Activated T-helper 1 cell treated with anti-CD3 and anti-CD28 coated beads, Interleukin-12 subunit alpha, Interleukin-12 subunit beta, Interleukin-2, Interleukin-4 antibody, amounts not matched to agents 30 ng/mL and 10 ng/mL and 1 ng/mL, durations not matched to agents 14 hours and 24 hours and 36 hours (primary cell): ENCODE data around the gene ZSCAN26. TPM values are rescaled to one million over a fixed set of nuclear protein-coding genes. Genes with fewer than 3 reads are reported as not detected.

Source experiments
- DNase-seq: peaks from one replicate; pipeline ENCODE4 v3.0.0; 2021; ENCODE audit warnings: low spot score
- H3K27ac Mint-ChIP-seq: one replicate; pipeline ENCODE4 v1.8.0; 2021; ENCODE audit warnings: mild to moderate bottlenecking, mixed read lengths
- H3K27me3 Mint-ChIP-seq: one replicate; pipeline ENCODE4 v1.8.0; 2022; ENCODE audit warnings: mild to moderate bottlenecking, moderate library complexity, mixed read lengths; ENCODE audit not compliant: insufficient read depth
- H3K36me3 Mint-ChIP-seq: one replicate; pipeline ENCODE4 v1.8.0; 2021; ENCODE audit warnings: low read depth, mixed read lengths
- H3K4me1 Mint-ChIP-seq: one replicate; pipeline ENCODE4 v1.8.0; 2021; ENCODE audit warnings: low read depth, mixed read lengths
- H3K4me3 Mint-ChIP-seq: one replicate; pipeline ENCODE4 v1.8.0; 2021; ENCODE audit warnings: mild to moderate bottlenecking, moderate library complexity, mixed read lengths
- H3K9me3 Mint-ChIP-seq: one replicate; pipeline ENCODE4 v1.8.0; 2021; ENCODE audit warnings: mixed read lengths
- intact Hi-C: fragments of 100-400 bp; cut with micrococcal nuclease; formaldehyde crosslinking; loops from one replicate; pipeline ENCODE4 v1.15.1; 2024
- total RNA-seq: library from RNA; stranded (reverse); gene quantifications from 2 replicates; pipeline ENCODE4 v1.2.3, GENCODE V29; 2022

The ZSCAN26 gene
- total RNA-seq, 1 donor from 2014 or later = 5.4 TPM

GRCh38 chr6:28240471-28240870 is 26.5 kb upstream of the ZSCAN26 start:
- H3K27ac Mint-ChIP-seq = no peak overlapping the region
- no peak overlapping the region for H3K4me3 Mint-ChIP-seq
- intact Hi-C loops = no loop called here
- peaks cover 4% of the 10 kb centered on the region for H3K27me3 Mint-ChIP-seq
- no peaks in the 10 kb centered on the region for H3K4me1 Mint-ChIP-seq
- no peak for DNase-seq
- peaks cover 20% of the 10 kb centered on the region for H3K36me3 Mint-ChIP-seq
- peaks cover 3% of the 10 kb centered on the region for H3K9me3 Mint-ChIP-seq

- DNase-seq = no peak
- intact Hi-C loops = no loop called here
- H3K4me1 Mint-ChIP-seq = no peaks in the 10 kb centered on the region
- H3K36me3 Mint-ChIP-seq = peaks cover 41% of the 10 kb centered on the region
- no peak overlapping the region for H3K4me3 Mint-ChIP-seq
- no peaks in the 10 kb centered on the region for H3K27me3 Mint-ChIP-seq
- no peak overlapping the region for H3K27ac Mint-ChIP-seq
- peaks cover 3% of the 10 kb centered on the region for H3K9me3 Mint-ChIP-seq
Measured at GRCh38 chr6:28243946-28244345, 23.0 kb upstream of the ZSCAN26 start.

- H3K27ac Mint-ChIP-seq = no peak overlapping the region
Measured at GRCh38 chr6:28245206-28245941, 21.6 kb upstream of the ZSCAN26 start.

GRCh38 chr6:28248916-28249315 is 18.0 kb upstream of the ZSCAN26 start:
- Mint-ChIP-seq H3K4me1 (peaks cover 26% of the 10 kb centered on the region), H3K4me3 (no peak overlapping the region), H3K27ac (no peak overlapping the region), H3K27me3 (no peaks in the 10 kb centered on the region), H3K36me3 (peaks cover 35% of the 10 kb centered on the region), H3K9me3 (no peaks in the 10 kb centered on the region)
- intact Hi-C loops = no loop called here
- no peak for DNase-seq

More at GRCh38 chr6:28245206-28245941, 21.6 kb upstream of the ZSCAN26 start:
- Mint-ChIP-seq H3K9me3 (no peaks in the 10 kb centered on the region), H3K4me3 (no peak overlapping the region), H3K36me3 (peaks cover 39% of the 10 kb centered on the region), H3K27me3 (no peaks in the 10 kb centered on the region), H3K4me1 (peaks cover 6% of the 10 kb centered on the region)
- no peak for DNase-seq
- intact Hi-C loops = no loop called here

- no peak for DNase-seq
- peaks cover 26% of the 10 kb centered on the region for H3K4me1 Mint-ChIP-seq
- H3K27me3 Mint-ChIP-seq = peaks cover under 1% of the 10 kb centered on the region
- H3K9me3 Mint-ChIP-seq = no peaks in the 10 kb centered on the region
- H3K4me3 Mint-ChIP-seq = peak overlapping the region; percentile 81
- H3K36me3 Mint-ChIP-seq = peaks cover 22% of the 10 kb centered on the region
- intact Hi-C loops = loop anchor here (5.0 kb wide), 1 partner anchor 33 kb away; no protein-coding TSS in a partner anchor
- H3K27ac Mint-ChIP-seq = no peak overlapping the region
Measured at GRCh38 chr6:28250747-28251146, 16.2 kb upstream of the ZSCAN26 start.

- Mint-ChIP-seq H3K27ac (peak overlapping the region; percentile 83), H3K36me3 (peaks cover 15% of the 10 kb centered on the region), H3K9me3 (no peaks in the 10 kb centered on the region), H3K27me3 (peaks cover 3% of the 10 kb centered on the region), H3K4me3 (peak overlapping the region; percentile 99), H3K4me1 (peaks cover 26% of the 10 kb centered on the region)
- peak; percentile 29 for DNase-seq
- intact Hi-C loops = loop anchor here (1.0 to 5.0 kb wide), 10 partner anchors 16 to 171 kb away; partner anchors contain the start of genes PGBD1, ZKSCAN3, ZKSCAN8 and ZNF165
Measured at GRCh38 chr6:28251661-28252008, 15.3 kb upstream of the ZSCAN26 start.

GRCh38 chr6:28252009-28252975 is 14.7 kb upstream of the ZSCAN26 start, which contains the start of gene ZKSCAN4:
Gene ZKSCAN4 (minus strand): TSS chr6:28252269. CDS start chr6:28251980, 289 bp downstream.
- peak within 1 kb of the TSS; percentile 99 for H3K4me3 Mint-ChIP-seq
- H3K27me3 Mint-ChIP-seq = peaks cover 3% of the 10 kb centered on the region
- intact Hi-C loops = loop anchor here (1.0 to 5.0 kb wide), 10 partner anchors 15 to 171 kb away; partner anchors contain the start of genes PGBD1, ZKSCAN3, ZKSCAN8 and ZNF165
- no peaks in the 10 kb centered on the region for H3K9me3 Mint-ChIP-seq
- H3K36me3 Mint-ChIP-seq = peaks cover 12% of the 10 kb centered on the region
- H3K27ac Mint-ChIP-seq = peak within 1 kb of the TSS; percentile 89
- peaks cover 26% of the 10 kb centered on the region for H3K4me1 Mint-ChIP-seq
- DNase-seq = peak; percentile 72

GRCh38 chr6:28254121-28254519 is 12.8 kb upstream of the ZSCAN26 start:
- Mint-ChIP-seq H3K27ac (no peak overlapping the region), H3K4me3 (no peak overlapping the region), H3K27me3 (peaks cover 3% of the 10 kb centered on the region), H3K4me1 (peaks cover 31% of the 10 kb centered on the region), H3K9me3 (peaks cover 10% of the 10 kb centered on the region), H3K36me3 (peaks cover 11% of the 10 kb centered on the region)
- intact Hi-C loops = loop anchor here (5.0 kb wide), 1 partner anchor 37 kb away; no protein-coding TSS in a partner anchor
- no peak for DNase-seq

GRCh38 chr6:28257042-28257441 is 9.9 kb upstream of the ZSCAN26 start:
- DNase-seq = no peak
- H3K9me3 Mint-ChIP-seq = peaks cover 10% of the 10 kb centered on the region
- peaks cover 8% of the 10 kb centered on the region for H3K36me3 Mint-ChIP-seq
- no peak overlapping the region for H3K4me3 Mint-ChIP-seq
- peaks cover 10% of the 10 kb centered on the region for H3K27me3 Mint-ChIP-seq
- peaks cover 15% of the 10 kb centered on the region for H3K4me1 Mint-ChIP-seq
- intact Hi-C loops = no loop called here
- no peak overlapping the region for H3K27ac Mint-ChIP-seq

GRCh38 chr6:28258877-28259777 is 7.8 kb upstream of the ZSCAN26 start, which contains the start of gene NKAPL:
Gene NKAPL (plus strand): TSS chr6:28259297. CDS start chr6:28259372, 75 bp downstream.
- Mint-ChIP-seq H3K27me3 (peaks cover 12% of the 10 kb centered on the region), H3K27ac (peak within 1 kb of the TSS; percentile 26), H3K9me3 (peaks cover 10% of the 10 kb centered on the region), H3K4me3 (peak within 1 kb of the TSS; percentile 29), H3K4me1 (peaks cover 5% of the 10 kb centered on the region), H3K36me3 (peaks cover 7% of the 10 kb centered on the region)
- intact Hi-C loops = no loop called here
- peak; percentile 21 for DNase-seq

GRCh38 chr6:28263922-28264321 is 3.0 kb upstream of the ZSCAN26 start:
- H3K27me3 Mint-ChIP-seq = peaks cover 9% of the 10 kb centered on the region

More at GRCh38 chr6:28263922-28264321, 3.0 kb upstream of the ZSCAN26 start:
- intact Hi-C loops = loop anchor here (10.0 kb wide), 2 partner anchors 421 to 789 kb away; partner anchors contain the start of gene ZNF184
- Mint-ChIP-seq H3K4me3 (no peak overlapping the region), H3K9me3 (peaks cover under 1% of the 10 kb centered on the region), H3K36me3 (peaks cover 3% of the 10 kb centered on the region), H3K4me1 (peaks cover 6% of the 10 kb centered on the region), H3K27ac (no peak overlapping the region)
- DNase-seq = no peak
